ENCODE data around the gene SRSF4. TPM values are rescaled to one million over a fixed set of nuclear protein-coding genes. Genes with fewer than 3 reads are reported as not detected.

SRSF4 gene
- total RNA-seq, result 46.4 and 48.2 TPM in 2 replicates

DNA sequence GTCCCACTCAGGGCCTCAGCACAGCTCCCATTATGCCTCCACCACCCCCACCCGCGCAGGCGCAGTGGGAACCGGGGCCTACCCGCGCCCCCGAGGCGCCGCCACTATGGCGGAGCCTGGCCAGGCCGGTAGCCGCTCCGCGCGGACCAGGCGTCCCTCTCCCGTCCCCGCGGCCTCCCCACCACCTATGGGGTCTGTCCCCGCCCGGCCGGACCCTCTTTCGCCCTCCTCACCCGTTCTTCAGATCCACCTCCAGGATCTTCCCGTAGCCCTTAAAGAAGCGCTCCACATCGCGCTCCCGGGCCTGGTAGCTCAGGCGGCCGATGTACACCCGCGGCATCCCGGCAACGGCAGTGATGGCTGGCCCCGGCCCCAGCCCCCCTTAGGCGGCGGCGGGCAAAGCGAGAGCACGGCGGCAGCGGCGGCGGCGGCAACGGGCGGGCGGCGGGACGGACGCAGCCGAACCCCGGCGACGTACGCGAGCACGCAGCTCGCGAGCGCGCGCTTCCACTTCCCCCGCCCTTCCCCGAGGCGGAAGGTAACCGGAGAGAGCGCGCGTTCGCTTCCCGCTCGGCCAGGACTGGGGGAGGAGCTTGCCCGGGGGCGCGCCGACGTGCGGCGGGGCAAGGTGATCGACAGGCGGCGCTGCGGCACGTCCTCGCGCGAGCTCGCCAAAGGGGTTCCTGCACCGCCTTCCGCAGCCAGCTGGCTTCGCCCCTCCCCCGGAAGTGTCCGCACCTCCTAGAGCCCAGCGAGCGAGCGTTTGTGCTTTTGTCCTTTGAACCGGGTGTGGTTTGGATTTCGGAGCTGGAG, at the start of gene SRSF4:
Gene SRSF4 (minus strand): TSS at position 488 of the 813 bp plus-strand sequence. CDS start 148 bp downstream, at position 340.
- DNase-seq (ENCODE audit: low read depth), result peak; percentile 66
- TF ChIP-seq, protein P1, sequence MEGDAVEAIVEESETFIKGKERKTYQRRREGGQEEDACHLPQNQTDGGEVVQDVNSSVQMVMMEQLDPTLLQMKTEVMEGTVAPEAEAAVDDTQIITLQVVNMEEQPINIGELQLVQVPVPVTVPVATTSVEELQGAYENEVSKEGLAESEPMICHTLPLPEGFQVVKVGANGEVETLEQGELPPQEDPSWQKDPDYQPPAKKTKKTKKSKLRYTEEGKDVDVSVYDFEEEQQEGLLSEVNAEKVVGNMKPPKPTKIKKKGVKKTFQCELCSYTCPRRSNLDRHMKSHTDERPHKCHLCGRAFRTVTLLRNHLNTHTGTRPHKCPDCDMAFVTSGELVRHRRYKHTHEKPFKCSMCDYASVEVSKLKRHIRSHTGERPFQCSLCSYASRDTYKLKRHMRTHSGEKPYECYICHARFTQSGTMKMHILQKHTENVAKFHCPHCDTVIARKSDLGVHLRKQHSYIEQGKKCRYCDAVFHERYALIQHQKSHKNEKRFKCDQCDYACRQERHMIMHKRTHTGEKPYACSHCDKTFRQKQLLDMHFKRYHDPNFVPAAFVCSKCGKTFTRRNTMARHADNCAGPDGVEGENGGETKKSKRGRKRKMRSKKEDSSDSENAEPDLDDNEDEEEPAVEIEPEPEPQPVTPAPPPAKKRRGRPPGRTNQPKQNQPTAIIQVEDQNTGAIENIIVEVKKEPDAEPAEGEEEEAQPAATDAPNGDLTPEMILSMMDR (conservative IDR thresholded peaks at IDR 0.05; ENCODE audit: low read depth, low read length), result peak; percentile 58
- H3K4me3 ChIP-seq (ENCODE audit: low read depth, low read length), result peak within 1 kb of the TSS; percentile 98

DNA sequence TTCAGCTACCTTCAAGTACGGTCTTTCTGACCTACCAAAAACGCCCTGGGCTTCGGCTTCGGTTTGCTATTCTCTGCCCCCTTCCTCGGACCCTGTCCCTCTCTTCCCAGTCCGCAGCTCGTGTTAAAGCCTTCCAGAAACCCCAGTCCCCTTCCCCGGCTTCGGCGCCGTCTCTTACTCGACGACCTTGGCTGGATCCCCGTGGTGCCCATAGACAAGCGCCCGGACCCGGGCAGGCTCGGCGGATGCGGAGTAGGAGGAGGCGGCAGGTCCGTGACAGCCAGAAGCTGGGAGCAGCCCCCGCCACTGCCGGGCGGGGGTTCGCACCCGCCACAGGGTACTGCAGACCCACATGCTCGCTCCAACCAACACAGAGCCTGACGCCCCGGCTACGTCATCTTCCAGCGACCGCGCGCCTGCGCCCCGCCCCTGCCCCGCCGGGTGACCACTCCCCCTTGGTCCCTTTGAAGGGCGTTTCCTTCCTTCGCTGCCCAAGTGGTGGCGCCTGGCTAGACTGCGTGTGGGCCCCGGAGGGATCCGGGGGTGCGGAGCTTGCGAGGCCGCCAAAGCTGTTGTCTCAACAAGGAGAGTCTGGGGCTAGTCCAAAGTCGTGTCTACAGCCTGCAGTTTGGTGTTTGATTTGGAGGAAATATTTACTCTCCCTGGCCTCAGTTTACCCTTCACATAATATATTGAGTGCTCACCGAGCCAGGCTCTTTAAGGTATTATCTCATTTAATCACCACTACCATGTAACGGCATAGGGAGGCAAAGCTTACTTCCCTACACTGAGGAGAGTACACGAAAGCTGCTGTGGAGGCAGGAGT, 49.1 kb upstream of the SRSF4 start, which contains the start of gene MECR:
Gene MECR (minus strand): TSS at position 382 of the 826 bp plus-strand sequence. CDS start 28 bp downstream, at position 354.
- DNase-seq (ENCODE audit: low read depth), result no peak
- H3K4me3 ChIP-seq (ENCODE audit: low read depth, low read length), result peak within 1 kb of the TSS; percentile 91
- TF ChIP-seq, protein P1 (conservative IDR thresholded peaks at IDR 0.05; ENCODE audit: low read depth, low read length), result no peak

DNA sequence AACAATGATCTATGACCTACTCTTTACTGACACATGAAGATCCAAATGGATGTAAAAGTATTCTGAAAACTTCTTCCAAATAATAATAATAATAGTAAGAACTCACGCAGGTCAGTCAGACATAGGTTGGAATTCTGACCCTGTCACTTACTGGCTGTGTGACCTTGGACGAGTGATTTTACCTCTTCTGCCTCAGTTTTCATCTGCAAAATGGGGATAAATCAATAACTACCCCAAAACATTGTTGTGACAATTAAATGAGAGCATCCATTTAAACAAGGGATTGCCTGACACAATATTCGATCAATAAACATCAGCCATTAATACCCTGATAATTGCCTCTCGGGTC, 48.5 kb upstream of the SRSF4 start:
- TF ChIP-seq, protein P1 (conservative IDR thresholded peaks at IDR 0.05; ENCODE audit: low read depth, low read length), result no peak
- H3K4me3 ChIP-seq (ENCODE audit: low read depth, low read length), result peak overlapping the region; percentile 91
- no peak for DNase-seq (ENCODE audit: low read depth)

DNA sequence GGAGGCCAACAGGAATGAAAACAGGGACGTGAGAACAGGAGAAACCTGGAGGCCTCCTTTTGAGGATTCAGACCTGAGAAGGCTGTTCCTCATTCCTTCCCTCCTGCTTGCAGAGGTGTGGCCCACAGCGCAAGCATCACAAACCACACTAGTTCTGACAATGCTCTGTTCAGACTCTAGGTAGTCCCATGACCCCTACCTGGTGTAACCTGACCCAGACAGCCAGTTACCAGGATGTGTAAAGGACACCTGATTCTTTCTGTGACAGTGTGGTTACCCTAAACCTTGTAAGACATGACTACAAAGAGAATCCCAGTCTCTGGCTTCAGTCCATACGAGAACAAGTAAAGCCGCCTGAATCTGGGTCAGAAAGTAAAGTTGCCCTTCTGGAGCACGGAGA, 45.8 kb upstream of the SRSF4 start:
- DNase-seq (ENCODE audit: low read depth), result no peak
- H3K4me3 ChIP-seq (ENCODE audit: low read depth, low read length), result no peak overlapping the region
- TF ChIP-seq, protein P1 (conservative IDR thresholded peaks at IDR 0.05; ENCODE audit: low read depth, low read length), result no peak

DNA sequence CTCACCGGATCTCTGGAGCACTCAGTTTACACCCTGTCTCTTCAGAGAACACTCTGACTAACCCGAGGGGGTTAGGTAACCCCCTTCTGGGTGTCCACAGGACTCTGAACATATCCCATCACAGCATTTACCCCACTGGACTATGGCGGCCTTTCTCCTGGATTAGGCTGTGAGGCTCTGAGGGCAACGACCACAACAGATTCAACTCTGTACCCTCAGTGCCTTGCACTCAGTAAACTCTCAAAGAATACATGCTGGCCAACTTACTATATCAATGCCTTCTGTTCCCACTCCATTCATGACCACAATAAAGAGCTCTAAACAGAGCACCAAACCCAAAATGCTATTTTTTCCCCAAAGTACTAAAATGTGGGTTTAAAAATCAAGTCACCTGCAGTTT, 43.7 kb upstream of the SRSF4 start:
- DNase-seq (ENCODE audit: low read depth), result no peak
- H3K4me3 ChIP-seq (ENCODE audit: low read depth, low read length), result no peak overlapping the region
- TF ChIP-seq, protein P1 (conservative IDR thresholded peaks at IDR 0.05; ENCODE audit: low read depth, low read length), result no peak

DNA sequence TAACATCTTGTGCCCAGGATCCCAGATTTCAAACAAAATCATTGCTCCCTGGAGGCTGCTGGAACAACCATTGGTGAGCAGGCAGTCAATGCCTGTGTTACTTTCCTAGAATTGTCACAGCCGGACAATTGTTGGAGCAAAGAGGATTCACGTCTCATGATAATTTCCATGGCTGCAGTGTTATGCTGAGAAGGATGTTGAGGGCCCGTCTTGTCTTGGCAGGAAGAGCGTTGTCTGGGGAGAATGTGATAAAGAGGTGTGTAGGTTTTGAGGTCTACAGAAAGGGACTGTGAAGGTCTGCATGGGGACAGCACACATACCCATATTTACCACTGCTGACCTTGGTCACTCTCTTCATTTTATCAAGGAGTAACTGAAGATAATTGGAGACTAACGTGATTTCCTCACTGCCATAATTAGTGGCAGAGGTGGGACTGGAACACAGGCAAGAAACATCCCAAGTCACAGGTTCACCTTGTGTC, 42.7 kb upstream of the SRSF4 start:
- TF ChIP-seq, protein P1 (conservative IDR thresholded peaks at IDR 0.05; ENCODE audit: low read depth, low read length), result no peak
- no peak for DNase-seq (ENCODE audit: low read depth)
- H3K4me3 ChIP-seq (ENCODE audit: low read depth, low read length), result no peak overlapping the region
